SK-N-SH treated with all-trans-retinoic acid at 6 μM for 48 hours (cell line): ENCODE results near the gene CDC42EP5.

Source experiments
- ATAC-seq: fragments of 200-7000 bp; cut with Tn5 transposase; 3 replicates; pipeline ENCODE4 v1.9.1; 2020; ENCODE audit warnings: mild to moderate bottlenecking, moderate library complexity
- BACH2 ChIP-seq: fragments of 250-450 bp; sonication (Bioruptor Pico); IDR thresholded peaks from 2 replicates; pipeline ENCODE4 v1.9.0; 2021; ENCODE audit warnings: mild to moderate bottlenecking, borderline replicate concordance
- CSDC2 ChIP-seq: fragments of 250-450 bp; sonication (Bioruptor Pico); IDR thresholded peaks from 2 replicates; pipeline ENCODE4 v1.5.0; 2020; ENCODE audit warnings: mild to moderate bottlenecking, moderate library complexity
- ESRRG ChIP-seq: fragments of 250-450 bp; sonication (Bioruptor Pico); IDR thresholded peaks from 2 replicates; pipeline ENCODE4 v1.6.1; 2021; ENCODE audit warnings: mild to moderate bottlenecking
- GLIS3 ChIP-seq: fragments of 250-450 bp; sonication (Bioruptor Pico); IDR thresholded peaks from 2 replicates; pipeline ENCODE4 v1.5.0; 2020; ENCODE audit warnings: mild to moderate bottlenecking, moderate library complexity
- POU6F1 ChIP-seq: fragments of 250-450 bp; sonication (Bioruptor Pico); IDR thresholded peaks from 2 replicates; pipeline ENCODE4 v1.8.0; 2021; ENCODE audit warnings: low read depth, mild to moderate bottlenecking, moderate library complexity, borderline replicate concordance
- SNAI2 ChIP-seq: fragments of 250-450 bp; sonication (Bioruptor Pico); IDR thresholded peaks from 2 replicates; pipeline ENCODE4 v1.5.0; 2020; ENCODE audit warnings: mild to moderate bottlenecking, moderate library complexity
- TCF4 ChIP-seq: fragments of 250-450 bp; sonication (Bioruptor Pico); IDR thresholded peaks from 2 replicates; pipeline ENCODE4 v1.8.0; 2021; ENCODE audit warnings: mild to moderate bottlenecking, moderate library complexity, borderline replicate concordance
- ZFP3 ChIP-seq: fragments of 250-450 bp; sonication (Bioruptor Pico); IDR thresholded peaks from 2 replicates; pipeline ENCODE4 v1.5.0; 2020; ENCODE audit warnings: mild to moderate bottlenecking, moderate library complexity
- ZNF565 ChIP-seq: fragments of 450-650 bp; formaldehyde crosslinking; conservative IDR thresholded peaks from 2 replicates; pipeline ENCODE4 v1.5.0; 2020; ENCODE audit warnings: low read depth, mild to moderate bottlenecking, moderate library complexity
- ZNF70 ChIP-seq: fragments of 450-650 bp; formaldehyde crosslinking; IDR thresholded peaks from 2 replicates; pipeline ENCODE4 v1.5.0; 2020; ENCODE audit warnings: mild to moderate bottlenecking, moderate library complexity
- ZNF8 ChIP-seq: fragments of 450-650 bp; formaldehyde crosslinking; IDR thresholded peaks from 2 replicates; pipeline ENCODE4 v1.5.0; 2020; ENCODE audit warnings: mild to moderate bottlenecking, moderate library complexity
- TF ChIP-seq, protein P1 (sequence below): fragments of 250-450 bp; sonication (Bioruptor Pico); IDR thresholded peaks from 2 replicates; pipeline ENCODE4 v1.5.1; 2021; ENCODE audit warnings: mild to moderate bottlenecking, moderate library complexity
- TF ChIP-seq, protein P2 (sequence below): fragments of 250-450 bp; sonication (Bioruptor Pico); IDR thresholded peaks from 2 replicates; pipeline ENCODE4 v1.8.0; 2020; ENCODE audit warnings: mild to moderate bottlenecking, moderate library complexity, borderline replicate concordance
- TF ChIP-seq, protein P3 (sequence below): fragments of 250-450 bp; sonication (Bioruptor Pico); IDR thresholded peaks from 2 replicates; pipeline ENCODE4 v1.5.1; 2020; ENCODE audit warnings: low read depth, mild to moderate bottlenecking, moderate library complexity

The CDC42EP5 gene

DNA sequence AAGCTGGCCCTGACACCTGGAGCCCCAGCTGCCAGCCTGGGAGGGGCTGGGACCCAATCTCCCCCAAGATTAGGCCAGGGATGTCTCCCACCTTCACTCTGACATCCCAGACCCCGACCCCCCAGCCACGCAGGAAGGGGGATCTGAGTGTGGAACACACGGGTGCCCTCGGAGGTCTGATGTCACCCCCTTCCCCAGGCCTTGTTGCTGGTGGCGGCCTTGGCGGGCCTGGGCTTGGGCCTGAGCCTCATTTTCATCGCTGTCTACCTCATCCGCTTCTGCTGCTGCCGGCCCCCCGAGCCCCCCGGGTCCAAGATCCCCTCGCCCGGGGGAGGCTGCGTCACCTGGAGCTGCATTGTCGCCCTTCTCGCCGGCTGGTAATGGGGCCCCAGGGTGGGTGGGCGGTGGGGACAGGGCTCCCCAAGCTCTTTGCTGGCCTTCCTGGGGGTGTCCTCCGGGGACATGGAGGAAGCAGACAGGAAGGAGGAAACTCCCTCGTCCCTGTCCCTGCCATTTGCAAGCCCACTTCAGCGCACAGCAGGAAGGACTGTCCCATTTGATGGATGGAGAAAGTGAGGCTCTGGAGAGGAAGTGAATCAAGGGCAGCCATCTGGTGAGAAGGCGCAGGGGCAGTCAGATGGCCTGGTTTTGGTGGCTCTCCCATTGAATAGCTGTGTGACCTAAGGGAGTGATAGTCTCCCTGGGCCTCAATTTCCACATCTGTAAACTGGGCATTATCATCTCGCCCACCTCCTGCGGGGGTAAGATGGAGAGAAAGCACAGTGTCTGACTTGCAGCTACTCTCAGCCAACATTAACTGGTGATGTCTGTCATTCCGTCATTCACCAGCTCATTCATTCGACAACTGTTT lies 53.9 kb downstream of the CDC42EP5 start:
- TF ChIP-seq CSDC2, result no peak
- TF ChIP-seq, protein P1, sequence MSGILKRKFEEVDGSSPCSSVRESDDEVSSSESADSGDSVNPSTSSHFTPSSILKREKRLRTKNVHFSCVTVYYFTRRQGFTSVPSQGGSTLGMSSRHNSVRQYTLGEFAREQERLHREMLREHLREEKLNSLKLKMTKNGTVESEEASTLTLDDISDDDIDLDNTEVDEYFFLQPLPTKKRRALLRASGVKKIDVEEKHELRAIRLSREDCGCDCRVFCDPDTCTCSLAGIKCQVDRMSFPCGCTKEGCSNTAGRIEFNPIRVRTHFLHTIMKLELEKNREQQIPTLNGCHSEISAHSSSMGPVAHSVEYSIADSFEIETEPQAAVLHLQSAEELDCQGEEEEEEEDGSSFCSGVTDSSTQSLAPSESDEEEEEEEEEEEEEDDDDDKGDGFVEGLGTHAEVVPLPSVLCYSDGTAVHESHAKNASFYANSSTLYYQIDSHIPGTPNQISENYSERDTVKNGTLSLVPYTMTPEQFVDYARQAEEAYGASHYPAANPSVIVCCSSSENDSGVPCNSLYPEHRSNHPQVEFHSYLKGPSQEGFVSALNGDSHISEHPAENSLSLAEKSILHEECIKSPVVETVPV (CRISPR knock-in tag), result no peak
- TF ChIP-seq, protein P2, sequence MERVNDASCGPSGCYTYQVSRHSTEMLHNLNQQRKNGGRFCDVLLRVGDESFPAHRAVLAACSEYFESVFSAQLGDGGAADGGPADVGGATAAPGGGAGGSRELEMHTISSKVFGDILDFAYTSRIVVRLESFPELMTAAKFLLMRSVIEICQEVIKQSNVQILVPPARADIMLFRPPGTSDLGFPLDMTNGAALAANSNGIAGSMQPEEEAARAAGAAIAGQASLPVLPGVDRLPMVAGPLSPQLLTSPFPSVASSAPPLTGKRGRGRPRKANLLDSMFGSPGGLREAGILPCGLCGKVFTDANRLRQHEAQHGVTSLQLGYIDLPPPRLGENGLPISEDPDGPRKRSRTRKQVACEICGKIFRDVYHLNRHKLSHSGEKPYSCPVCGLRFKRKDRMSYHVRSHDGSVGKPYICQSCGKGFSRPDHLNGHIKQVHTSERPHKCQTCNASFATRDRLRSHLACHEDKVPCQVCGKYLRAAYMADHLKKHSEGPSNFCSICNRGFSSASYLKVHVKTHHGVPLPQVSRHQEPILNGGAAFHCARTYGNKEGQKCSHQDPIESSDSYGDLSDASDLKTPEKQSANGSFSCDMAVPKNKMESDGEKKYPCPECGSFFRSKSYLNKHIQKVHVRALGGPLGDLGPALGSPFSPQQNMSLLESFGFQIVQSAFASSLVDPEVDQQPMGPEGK, result no peak
- TF ChIP-seq, all 23 proteins: peak for 0
- no peak for ATAC-seq

DNA sequence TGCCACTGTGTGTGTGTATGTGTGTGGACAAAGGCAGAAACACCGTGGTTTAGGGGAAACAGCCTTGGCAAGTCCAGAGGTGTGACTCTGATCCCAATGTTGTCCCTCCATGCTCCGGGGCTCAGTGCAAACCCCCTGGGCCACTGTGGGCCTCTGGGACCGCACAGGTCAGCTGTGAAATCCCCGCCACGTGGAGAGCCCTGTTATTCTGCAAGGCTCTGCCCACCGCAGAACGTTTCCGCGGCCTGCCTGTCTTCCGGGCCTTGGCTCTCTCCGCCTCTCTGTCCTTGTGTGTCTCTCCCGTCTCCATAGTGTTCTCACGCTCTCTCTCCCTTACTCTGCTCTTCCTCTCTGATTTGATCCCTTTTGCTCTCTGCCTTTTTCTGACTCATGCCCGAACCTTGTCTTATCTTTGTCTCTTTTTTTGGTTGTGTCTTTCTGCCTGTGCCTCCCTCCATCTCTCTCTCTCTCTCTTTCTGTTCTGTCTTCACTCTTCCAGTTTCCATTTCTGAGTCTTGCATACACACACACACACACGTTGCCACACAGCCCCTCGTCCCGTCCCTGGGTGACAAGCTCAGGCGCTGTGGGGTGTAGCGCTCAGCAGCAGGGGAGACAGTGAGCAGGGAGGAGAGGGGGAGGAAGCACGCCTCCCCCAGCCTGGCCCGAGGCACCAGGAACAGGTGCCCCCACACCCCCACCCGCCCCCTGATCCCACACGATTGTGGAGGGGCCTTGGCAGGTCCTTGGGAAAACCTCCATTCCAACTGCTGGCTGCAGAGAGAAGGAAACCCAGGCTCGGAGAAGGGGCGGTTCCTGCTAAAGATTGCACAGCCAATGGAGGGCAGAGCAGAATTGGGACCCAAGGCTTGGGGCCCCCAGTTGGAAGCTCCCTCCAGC lies 54.8 kb downstream of the CDC42EP5 start:
- TF ChIP-seq, protein P1 (CRISPR knock-in tag), result no peak
- TF ChIP-seq TCF4 (CRISPR knock-in tag) (no peak), ESRRG (no peak), ZNF70 (CRISPR knock-in tag) (no peak), ZNF565 (CRISPR knock-in tag) (no peak), BACH2 (CRISPR knock-in tag) (no peak)
- TF ChIP-seq, protein P2, result no peak
- TF ChIP-seq, protein P3, sequence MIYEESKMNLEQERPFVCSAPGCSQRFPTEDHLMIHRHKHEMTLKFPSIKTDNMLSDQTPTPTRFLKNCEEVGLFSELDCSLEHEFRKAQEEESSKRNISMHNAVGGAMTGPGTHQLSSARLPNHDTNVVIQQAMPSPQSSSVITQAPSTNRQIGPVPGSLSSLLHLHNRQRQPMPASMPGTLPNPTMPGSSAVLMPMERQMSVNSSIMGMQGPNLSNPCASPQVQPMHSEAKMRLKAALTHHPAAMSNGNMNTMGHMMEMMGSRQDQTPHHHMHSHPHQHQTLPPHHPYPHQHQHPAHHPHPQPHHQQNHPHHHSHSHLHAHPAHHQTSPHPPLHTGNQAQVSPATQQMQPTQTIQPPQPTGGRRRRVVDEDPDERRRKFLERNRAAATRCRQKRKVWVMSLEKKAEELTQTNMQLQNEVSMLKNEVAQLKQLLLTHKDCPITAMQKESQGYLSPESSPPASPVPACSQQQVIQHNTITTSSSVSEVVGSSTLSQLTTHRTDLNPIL (CRISPR knock-in tag), result no peak
- ATAC-seq, result peak; percentile 49

- TF ChIP-seq CSDC2, result no peak
- no peak for ATAC-seq
Measured at GRCh38 chr19:54416695-54417491, 56.2 kb downstream of the CDC42EP5 start.

DNA sequence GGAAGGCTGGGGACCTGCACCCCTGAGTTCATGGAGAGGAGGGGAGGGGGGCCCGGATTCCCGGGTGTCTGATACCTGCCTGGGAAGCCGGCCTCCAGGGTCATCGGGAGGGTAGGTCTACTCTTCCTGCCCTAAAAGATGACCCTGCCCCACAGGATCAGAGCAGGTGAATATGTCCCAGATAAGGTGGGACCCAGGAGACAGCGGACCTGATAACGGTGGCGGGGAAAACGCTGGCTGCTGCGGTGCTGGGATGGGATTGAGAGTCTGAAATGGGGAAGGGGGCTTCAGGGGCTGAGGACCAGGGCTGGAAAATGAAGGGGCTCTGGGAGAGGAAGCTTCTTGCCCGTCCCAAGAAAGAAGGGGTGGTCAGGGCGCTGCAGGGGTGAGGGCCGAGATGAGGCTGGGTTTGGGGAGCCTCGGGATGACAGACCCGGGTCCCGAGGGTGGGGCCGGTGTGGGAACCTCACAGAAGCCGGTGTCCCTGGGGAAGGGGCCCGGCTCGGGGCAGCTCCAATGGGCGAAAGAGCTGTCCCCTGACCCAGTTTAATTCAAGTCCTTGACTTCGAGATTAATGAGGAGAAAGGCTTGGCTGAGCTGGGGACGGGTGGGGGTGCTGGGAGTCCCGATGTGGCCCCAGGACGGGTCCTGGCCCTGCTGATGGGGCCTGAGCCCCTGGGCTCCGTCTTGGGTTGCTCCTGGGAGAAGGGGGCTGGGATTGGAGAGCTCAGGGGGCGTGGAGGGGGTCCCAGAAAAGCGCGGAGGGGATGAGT lies 57.0 kb downstream of the CDC42EP5 start:
- ATAC-seq, result no peak
- no peak for TF ChIP-seq ZNF8
- TF ChIP-seq, protein P1 (CRISPR knock-in tag), result no peak
- no peak for TF ChIP-seq BACH2 (CRISPR knock-in tag)
- TF ChIP-seq, protein P2, result no peak
- TF ChIP-seq ZFP3, result no peak
- TF ChIP-seq ESRRG, result no peak
- TF ChIP-seq SNAI2, result no peak
- no peak for TF ChIP-seq GLIS3 (CRISPR knock-in tag)
- no peak for TF ChIP-seq POU6F1
